Parathyroid adenoma (tissue), 2 donors: ENCODE measurements around the gene NOS1AP.

ENCODE experiments used
- H2AFZ ChIP-seq: fragments of 300-600 bp; sonication (generic); one replicate; pipeline ENCODE4 v1.7.0; 2017; ENCODE audit warnings: antibody characterized with exemption, mild to moderate bottlenecking
- H3K27ac ChIP-seq: fragments of 300-600 bp; sonication (generic); one replicate; pipeline ENCODE4 v1.7.0; 2017
- H3K27me3 ChIP-seq: fragments of 300-600 bp; sonication (generic); one replicate; pipeline ENCODE4 v1.7.0; 2017; ENCODE audit warnings: low read length; ENCODE audit not compliant: control insufficient read depth, insufficient read depth
- H3K36me3 ChIP-seq: fragments of 300-600 bp; sonication (generic); one replicate; pipeline ENCODE4 v1.7.0; 2017; ENCODE audit warnings: low read length; ENCODE audit not compliant: control insufficient read depth, insufficient read depth
- H3K4me1 ChIP-seq: fragments of 300-600 bp; sonication (generic); one replicate; pipeline ENCODE4 v1.7.0; 2017; ENCODE audit warnings: control low read depth
- H3K4me2 ChIP-seq: fragments of 300-600 bp; sonication (generic); one replicate; pipeline ENCODE4 v1.7.0; 2017; ENCODE audit warnings: low read length
- H3K4me3 ChIP-seq: fragments of 300-600 bp; sonication (generic); one replicate; pipeline ENCODE4 v1.7.0; 2017; ENCODE audit warnings: low read depth, low read length
- H3K79me2 ChIP-seq: fragments of 300-600 bp; sonication (generic); one replicate; pipeline ENCODE4 v1.7.0; 2017; ENCODE audit warnings: control low read depth
- H3K9ac ChIP-seq: fragments of 300-600 bp; sonication (generic); one replicate; pipeline ENCODE4 v1.7.0; 2017; ENCODE audit warnings: mild to moderate bottlenecking
- H3K9me3 ChIP-seq: fragments of 300-600 bp; sonication (generic); one replicate; pipeline ENCODE4 v1.7.0; 2017; ENCODE audit warnings: low read length; ENCODE audit not compliant: control insufficient read depth
- TF ChIP-seq, protein P1 (sequence below): fragments of 300-600 bp; sonication (generic); IDR thresholded peaks from one replicate; pipeline ENCODE4 v1.7.0; 2017; ENCODE audit warnings: antibody characterized with exemption, mild to moderate bottlenecking
- donor health status: primary hyperparathyroidism.

NOS1AP gene

DNA sequence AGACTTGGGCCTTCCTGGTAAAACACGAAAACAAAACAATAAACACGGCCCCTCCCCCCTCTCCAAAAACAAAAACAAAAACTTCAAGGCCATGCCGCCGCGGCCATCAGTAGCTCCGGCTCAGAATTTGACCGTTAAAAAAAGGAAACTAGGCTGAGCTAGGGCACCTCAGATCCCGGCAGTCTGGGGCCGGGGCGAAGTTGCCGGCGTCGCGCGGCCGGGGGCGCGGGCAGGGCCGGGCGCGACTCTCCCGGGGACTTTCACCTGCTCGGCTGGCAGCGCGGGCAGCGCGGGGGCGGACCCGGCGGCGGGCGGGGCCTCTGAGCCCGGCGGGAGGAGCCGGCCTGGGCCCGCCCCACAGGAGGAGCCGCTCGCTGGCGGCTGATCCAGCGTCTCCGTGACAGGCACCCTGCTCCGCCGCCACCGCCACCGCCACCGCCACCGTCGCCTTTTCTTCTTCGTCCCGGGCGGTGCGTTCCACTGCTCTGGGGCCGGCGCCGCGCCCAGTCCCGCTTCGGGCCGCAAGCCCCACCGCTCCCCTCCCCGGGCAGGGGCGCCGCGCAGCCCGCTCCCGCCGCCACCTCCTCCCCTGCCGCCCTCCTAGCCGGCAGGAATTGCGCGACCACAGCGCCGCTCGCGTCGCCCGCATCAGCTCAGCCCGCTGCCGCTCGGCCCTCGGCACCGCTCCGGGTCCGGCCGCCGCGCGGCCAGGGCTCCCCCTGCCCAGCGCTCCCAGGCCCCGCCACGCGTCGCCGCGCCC is at the start of gene NOS1AP:
NOS1AP (plus strand) TSS at position 358 of the 760 bp plus-strand sequence. CDS start 487 bp downstream, outside the sequence.
- TF ChIP-seq, protein P1, sequence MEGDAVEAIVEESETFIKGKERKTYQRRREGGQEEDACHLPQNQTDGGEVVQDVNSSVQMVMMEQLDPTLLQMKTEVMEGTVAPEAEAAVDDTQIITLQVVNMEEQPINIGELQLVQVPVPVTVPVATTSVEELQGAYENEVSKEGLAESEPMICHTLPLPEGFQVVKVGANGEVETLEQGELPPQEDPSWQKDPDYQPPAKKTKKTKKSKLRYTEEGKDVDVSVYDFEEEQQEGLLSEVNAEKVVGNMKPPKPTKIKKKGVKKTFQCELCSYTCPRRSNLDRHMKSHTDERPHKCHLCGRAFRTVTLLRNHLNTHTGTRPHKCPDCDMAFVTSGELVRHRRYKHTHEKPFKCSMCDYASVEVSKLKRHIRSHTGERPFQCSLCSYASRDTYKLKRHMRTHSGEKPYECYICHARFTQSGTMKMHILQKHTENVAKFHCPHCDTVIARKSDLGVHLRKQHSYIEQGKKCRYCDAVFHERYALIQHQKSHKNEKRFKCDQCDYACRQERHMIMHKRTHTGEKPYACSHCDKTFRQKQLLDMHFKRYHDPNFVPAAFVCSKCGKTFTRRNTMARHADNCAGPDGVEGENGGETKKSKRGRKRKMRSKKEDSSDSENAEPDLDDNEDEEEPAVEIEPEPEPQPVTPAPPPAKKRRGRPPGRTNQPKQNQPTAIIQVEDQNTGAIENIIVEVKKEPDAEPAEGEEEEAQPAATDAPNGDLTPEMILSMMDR: no peak
- Histone ChIP-seq H2AFZ (peak within 1 kb of the TSS; percentile 75), H3K9ac (no peak within 1 kb of the TSS), H3K4me2 (peak within 1 kb of the TSS; percentile 87), H3K36me3 (no peaks in the 10 kb centered on the region), H3K27me3 (no peaks in the 10 kb centered on the region), H3K4me3 (peak within 1 kb of the TSS; percentile 72), H3K4me1 (peaks cover 3% of the 10 kb centered on the region), H3K27ac (no peak within 1 kb of the TSS), H3K9me3 (no peaks in the 10 kb centered on the region), H3K79me2 (no peaks in the 10 kb centered on the region)

DNA sequence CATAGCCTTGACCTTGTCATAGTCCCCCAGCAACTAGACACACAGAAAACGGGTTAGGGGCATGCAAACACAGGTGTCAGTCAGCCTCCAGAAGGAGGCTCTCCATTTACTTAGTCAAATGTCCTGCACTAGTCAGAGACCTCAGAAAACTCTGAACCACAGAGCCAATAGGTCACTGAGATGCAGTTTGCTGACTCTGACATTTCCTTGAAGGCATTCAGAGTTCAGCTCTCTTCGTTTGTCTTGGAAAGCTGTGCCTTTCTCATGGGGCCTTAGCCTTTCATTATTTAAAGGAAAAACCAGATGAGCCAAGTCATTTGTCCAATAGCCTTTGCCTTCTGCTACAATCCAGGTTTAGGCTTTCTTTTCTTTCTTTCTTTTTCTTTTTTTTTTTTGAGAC is 49.3 kb upstream of the NOS1AP start:
- no peaks in the 10 kb centered on the region for H3K27me3 ChIP-seq
- no peaks in the 10 kb centered on the region for H3K79me2 ChIP-seq
- no peak overlapping the region for H3K27ac ChIP-seq
- no peaks in the 10 kb centered on the region for H3K36me3 ChIP-seq
- no peaks in the 10 kb centered on the region for H3K9me3 ChIP-seq
- TF ChIP-seq, protein P1: no peak
- no peak overlapping the region for H2AFZ ChIP-seq
- H3K4me3 ChIP-seq: no peak overlapping the region
- no peaks in the 10 kb centered on the region for H3K4me1 ChIP-seq
- H3K4me2 ChIP-seq: no peak overlapping the region
- no peak overlapping the region for H3K9ac ChIP-seq

DNA sequence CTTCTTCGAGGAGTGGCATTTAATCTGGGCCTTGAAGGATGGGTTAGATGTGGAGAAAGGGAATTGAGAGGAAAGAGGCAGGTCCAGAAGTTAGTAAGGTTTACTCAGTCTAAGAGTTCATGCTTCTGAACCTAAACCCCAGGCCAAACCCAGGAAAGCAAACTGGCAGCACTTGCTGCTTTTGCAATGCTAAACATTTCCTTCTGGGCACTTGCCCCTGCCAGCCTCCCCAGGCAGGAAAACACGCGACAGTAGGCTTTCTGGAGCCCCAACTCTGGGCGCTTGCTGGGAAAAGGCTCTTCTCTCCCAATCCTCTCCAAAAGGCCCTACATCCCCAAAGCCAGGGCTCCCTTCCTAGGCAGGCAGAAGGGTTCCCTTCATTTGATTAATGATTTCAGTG is 48.4 kb upstream of the NOS1AP start:
- TF ChIP-seq, protein P1: no peak
- Histone ChIP-seq H3K9ac (no peak overlapping the region), H3K4me1 (no peaks in the 10 kb centered on the region), H3K4me2 (no peak overlapping the region), H2AFZ (no peak overlapping the region), H3K27ac (no peak overlapping the region), H3K36me3 (no peaks in the 10 kb centered on the region), H3K9me3 (no peaks in the 10 kb centered on the region), H3K4me3 (no peak overlapping the region), H3K79me2 (no peaks in the 10 kb centered on the region), H3K27me3 (no peaks in the 10 kb centered on the region)

DNA sequence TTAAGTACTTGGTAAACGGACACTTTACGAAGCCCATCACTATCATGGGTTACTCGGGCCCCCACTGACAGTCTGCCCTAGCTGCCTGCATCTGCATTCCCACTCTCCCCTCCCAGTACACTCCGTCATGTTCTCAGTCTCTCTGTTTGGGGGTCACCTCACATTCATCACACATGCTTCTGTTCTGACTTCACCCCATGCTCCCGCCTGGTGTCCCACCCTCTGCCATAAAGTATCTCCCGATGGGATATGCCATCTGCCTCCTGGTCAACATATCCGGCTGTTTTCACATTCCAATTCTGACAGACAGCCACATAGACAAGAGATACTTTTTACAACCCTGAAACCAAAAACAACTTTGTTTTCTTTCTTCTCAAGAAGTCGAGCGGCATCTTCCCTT is 46.9 kb upstream of the NOS1AP start:
- no peaks in the 10 kb centered on the region for H3K79me2 ChIP-seq
- H3K36me3 ChIP-seq: no peaks in the 10 kb centered on the region
- no peak overlapping the region for H3K4me2 ChIP-seq
- H3K9me3 ChIP-seq: no peaks in the 10 kb centered on the region
- H3K27ac ChIP-seq: no peak overlapping the region
- no peaks in the 10 kb centered on the region for H3K27me3 ChIP-seq
- no peaks in the 10 kb centered on the region for H3K4me1 ChIP-seq
- no peak overlapping the region for H3K4me3 ChIP-seq
- TF ChIP-seq, protein P1: no peak
- H2AFZ ChIP-seq: no peak overlapping the region
- H3K9ac ChIP-seq: no peak overlapping the region

DNA sequence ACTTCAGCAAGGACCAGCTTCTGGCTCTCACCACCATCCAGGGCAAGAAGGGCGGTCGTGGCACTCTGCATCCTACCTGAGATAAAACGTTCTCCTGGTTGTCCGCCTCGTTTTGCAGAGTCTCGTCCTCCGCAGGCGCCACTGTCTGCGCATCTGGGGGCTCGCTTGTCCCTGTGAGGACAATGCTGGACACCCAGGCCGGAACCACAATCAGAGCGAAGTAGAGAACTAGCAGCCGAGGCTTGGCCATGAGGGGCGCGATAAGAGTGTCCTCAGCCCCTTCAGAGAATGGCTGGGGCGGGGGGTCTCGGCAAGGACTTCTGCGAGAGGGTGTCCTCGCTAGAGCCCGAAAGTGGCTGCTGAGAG is 46.3 kb upstream of the NOS1AP start:
- Histone ChIP-seq H3K27ac (no peak overlapping the region), H3K36me3 (no peaks in the 10 kb centered on the region), H3K9ac (no peak overlapping the region), H3K79me2 (no peaks in the 10 kb centered on the region), H2AFZ (peak overlapping the region; percentile 70), H3K27me3 (no peaks in the 10 kb centered on the region), H3K4me3 (peak overlapping the region; percentile 46), H3K4me2 (peak overlapping the region; percentile 74), H3K9me3 (no peaks in the 10 kb centered on the region), H3K4me1 (no peaks in the 10 kb centered on the region)
- TF ChIP-seq, protein P1: no peak
